ENCODE measurements around the gene DLL3.
"Not testable (repeated sequence)": the region's sequence is repeated elsewhere in the genome, so short reads cannot be mapped to it uniquely, and the experiment has no call there.

GRCh38 chr19:39451257-39451656 lies 47.5 kb upstream of the DLL3 start:
- TF ChIP-seq CTCF (conservative IDR thresholded peaks at IDR 0.05; ENCODE audit: low read depth in 2 of 2); EZH2phosphoT487 (IDR thresholded peaks at IDR 0.05; ENCODE audit: unreplicated experiment); POLR2AphosphoS5 (IDR thresholded peaks at IDR 0.05; ENCODE audit: low read depth); ETS1 (IDR thresholded peaks at IDR 0.05); ZNF114 (CRISPR knock-in tag; IDR thresholded peaks at IDR 0.05); EZH2 (IDR thresholded peaks at IDR 0.05; ENCODE audit: low read depth, unreplicated experiment); NANOG (IDR thresholded peaks at IDR 0.05; ENCODE audit: borderline replicate concordance); REST (IDR thresholded peaks at IDR 0.05; ENCODE audit: unreplicated experiment); CREB1 (CRISPR knock-in tag; IDR thresholded peaks at IDR 0.05; ENCODE audit: low read depth); JUNB (IDR thresholded peaks at IDR 0.05; ENCODE audit: unreplicated experiment); ZNF331 (CRISPR knock-in tag; IDR thresholded peaks at IDR 0.05; ENCODE audit: low read depth); STAT1 (IDR thresholded peaks at IDR 0.05; ENCODE audit: unreplicated experiment): not testable (repeated sequence)
